RWPE2 (cell line): ENCODE measurements around the gene CEP152.
A peak's percentile ranks its signal among the peaks of the same experiment; 100 is the strongest.

Experiments used
- ATAC-seq: fragments of 200-7000 bp; cut with Tn5 transposase; 3 replicates; pipeline ENCODE4 v1.9.1; 2021; ENCODE audit warnings: low read depth
- DNase-seq: peaks from one replicate; pipeline ENCODE4 v3.0.0-alpha.2; 2020; ENCODE audit warnings: low spot score
- H3K27ac ChIP-seq: fragments of 450-650 bp; 2 replicates; pipeline ENCODE4 v1.5.1; 2017; ENCODE audit warnings: mild to moderate bottlenecking; ENCODE audit not compliant: poor library complexity, severe bottlenecking
- H3K27me3 ChIP-seq: fragments of 250-450 bp; sonication (Bioruptor Pico); 2 replicates; pipeline ENCODE4 v1.5.1; 2021; ENCODE audit warnings: mild to moderate bottlenecking, moderate library complexity; ENCODE audit not compliant: insufficient read depth, poor library complexity, severe bottlenecking
- H3K36me3 ChIP-seq: fragments of 250-450 bp; sonication (Bioruptor Pico); 2 replicates; pipeline ENCODE4 v1.5.1; 2020; ENCODE audit warnings: low read depth, mild to moderate bottlenecking, moderate library complexity
- H3K4me1 ChIP-seq: fragments of 250-450 bp; sonication (Bioruptor Pico); 2 replicates; pipeline ENCODE4 v1.5.1; 2021; ENCODE audit warnings: mild to moderate bottlenecking, moderate library complexity; ENCODE audit not compliant: insufficient read depth, poor library complexity, severe bottlenecking
- H3K4me3 ChIP-seq: fragments of 250-450 bp; sonication (Bioruptor Pico); 2 replicates; pipeline ENCODE4 v1.5.1; 2021; ENCODE audit warnings: mild to moderate bottlenecking, moderate library complexity; ENCODE audit not compliant: severe bottlenecking
- H3K9me3 ChIP-seq: fragments of 250-450 bp; sonication (Bioruptor Pico); 2 replicates; pipeline ENCODE4 v1.5.1; 2021; ENCODE audit warnings: mild to moderate bottlenecking, moderate library complexity; ENCODE audit not compliant: severe bottlenecking
- CTCF ChIP-seq: fragments of 450-650 bp; IDR thresholded peaks from one replicate; pipeline ENCODE4 v1.5.1; 2017; ENCODE audit warnings: mild to moderate bottlenecking, moderate library complexity; ENCODE audit not compliant: poor library complexity, severe bottlenecking

CEP152 gene

GRCh38 chr15:48705381-48705780, 105.5 kb downstream of the CEP152 start:
- DNase-seq (no peak), ATAC-seq (no peak)
- H3K36me3 ChIP-seq = no peaks in the 10 kb centered on the region
- no peak overlapping the region for H3K4me3 ChIP-seq
- no peaks in the 10 kb centered on the region for H3K9me3 ChIP-seq
- no peak for TF ChIP-seq CTCF
- no peak overlapping the region for H3K27ac ChIP-seq
- H3K4me1 ChIP-seq = peaks cover 6% of the 10 kb centered on the region
- H3K27me3 ChIP-seq = no peaks in the 10 kb centered on the region

DNA sequence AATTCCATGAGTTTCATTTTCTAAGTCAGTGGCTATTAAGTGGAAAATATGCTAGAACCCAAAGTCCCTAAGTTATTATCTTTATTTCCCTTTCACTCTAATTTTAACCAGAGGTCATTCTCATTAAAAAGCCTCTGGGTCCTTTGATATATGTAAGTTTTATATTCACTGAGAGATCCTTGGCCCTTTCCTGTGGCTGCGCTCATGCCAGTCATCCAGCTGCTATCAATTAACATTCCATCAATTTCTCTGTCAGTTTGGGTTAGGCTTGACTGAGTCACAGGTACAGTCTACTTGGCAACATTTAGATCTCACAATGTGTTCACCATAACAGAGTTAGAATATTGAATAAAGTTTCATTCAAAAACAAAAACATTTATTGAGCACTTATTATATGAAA, 107.3 kb downstream of the CEP152 start:
- H3K27me3 ChIP-seq = no peaks in the 10 kb centered on the region
- no peaks in the 10 kb centered on the region for H3K36me3 ChIP-seq
- no peak for DNase-seq
- no peak overlapping the region for H3K4me3 ChIP-seq
- ATAC-seq = peak; percentile 85; the same call in 2 of the 3 replicates
- H3K27ac ChIP-seq = peak overlapping the region; percentile 5
- peaks cover 6% of the 10 kb centered on the region for H3K4me1 ChIP-seq
- no peaks in the 10 kb centered on the region for H3K9me3 ChIP-seq
- TF ChIP-seq CTCF = no peak

DNA sequence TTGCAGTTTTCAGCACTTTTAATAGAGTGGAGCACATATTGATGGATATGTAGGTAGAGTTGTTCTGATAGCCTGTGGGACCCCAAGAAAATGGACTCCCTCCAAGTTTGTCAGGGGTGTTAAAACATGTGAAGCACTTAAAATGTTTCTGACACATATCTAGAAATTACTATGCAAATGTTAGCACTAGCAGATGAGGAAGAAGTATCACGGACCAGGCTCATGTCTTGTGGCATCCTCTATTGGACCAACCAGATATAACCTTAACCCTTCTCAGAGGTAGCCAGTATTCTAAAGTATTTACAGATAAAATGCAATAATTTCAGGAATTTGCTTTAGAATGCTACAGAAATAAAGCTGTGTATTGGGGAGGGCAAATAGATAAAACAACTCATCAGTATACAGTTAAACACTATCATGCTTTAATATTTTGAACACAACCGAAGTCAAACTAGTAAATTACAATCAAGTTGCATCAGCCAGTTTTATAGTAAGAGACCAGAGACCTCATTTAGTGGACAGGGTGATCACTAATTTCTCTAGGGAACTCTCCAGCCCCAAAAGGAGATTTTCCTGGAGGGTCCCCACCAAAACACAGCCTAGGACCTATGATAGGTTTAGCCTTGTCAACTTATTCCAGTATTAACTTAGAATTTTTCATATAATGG, 108.2 kb downstream of the CEP152 start:
- TF ChIP-seq CTCF = no peak
- H3K4me3 ChIP-seq = no peak overlapping the region
- no peaks in the 10 kb centered on the region for H3K27me3 ChIP-seq
- no peaks in the 10 kb centered on the region for H3K36me3 ChIP-seq
- no peaks in the 10 kb centered on the region for H3K9me3 ChIP-seq
- DNase-seq = no peak
- no peak for ATAC-seq
- H3K4me1 ChIP-seq = peaks cover 6% of the 10 kb centered on the region
- no peak overlapping the region for H3K27ac ChIP-seq

DNA sequence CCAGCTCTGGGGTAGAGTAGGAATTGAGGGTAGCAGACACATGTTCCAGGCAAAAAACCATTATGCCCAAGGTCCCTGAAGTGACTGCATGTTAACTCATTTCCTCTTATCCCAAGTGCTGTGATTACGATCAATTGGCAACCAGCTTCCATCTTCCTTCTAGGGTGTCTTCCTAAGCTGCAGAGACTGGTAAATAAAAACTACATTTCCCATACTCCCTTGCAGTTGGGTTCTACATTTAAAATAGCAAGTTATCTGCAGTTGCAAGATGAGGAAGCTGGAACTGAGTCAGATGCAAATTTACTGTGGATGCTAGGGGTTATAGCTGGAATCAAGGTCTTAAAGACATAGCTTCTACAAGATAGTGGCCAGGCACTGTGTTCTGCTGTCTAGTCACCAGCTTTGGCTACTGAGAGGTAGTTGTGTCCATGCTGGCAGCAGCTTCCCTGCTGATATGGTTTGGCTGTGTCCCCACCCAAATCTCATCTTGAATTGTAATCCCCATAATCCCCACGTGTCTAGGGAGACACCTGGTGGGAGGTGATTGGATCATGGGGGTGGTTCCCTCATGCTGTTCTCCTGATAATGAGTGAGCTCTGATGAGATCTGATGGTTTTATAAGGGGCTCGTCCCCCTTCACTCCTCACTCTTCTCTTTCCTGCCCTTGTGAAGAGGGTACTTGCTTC, 114.1 kb downstream of the CEP152 start:
- DNase-seq = no peak

More for the DNA sequence above, 114.1 kb downstream of the CEP152 start:
- TF ChIP-seq CTCF = peak; percentile 12
- no peak for ATAC-seq
- Histone ChIP-seq H3K4me1 (peaks cover 32% of the 10 kb centered on the region), H3K27me3 (no peaks in the 10 kb centered on the region), H3K36me3 (no peaks in the 10 kb centered on the region), H3K4me3 (no peak overlapping the region), H3K27ac (peak overlapping the region; percentile 94), H3K9me3 (no peaks in the 10 kb centered on the region)
